Neural cell (in vitro differentiated cells): Measurements from ENCODE around the gene GIT2. TPM values are rescaled to one million over a fixed set of nuclear protein-coding genes. Genes with fewer than 3 reads are reported as not detected.

Experiments used
- H2AFZ ChIP-seq: fragments of 200-600, 300-800 bp; sonication (generic), shearing (Covaris generic); 2 replicates; pipeline ENCODE4 v1.6.0; 2014; ENCODE audit warnings: low read depth, mild to moderate bottlenecking, antibody characterized with exemption, low read length, moderate library complexity
- H3F3A ChIP-seq: fragments of 200-600 bp; shearing (Covaris generic); 2 replicates; pipeline ENCODE4 v1.6.1; 2016; ENCODE audit warnings: mild to moderate bottlenecking, moderate library complexity, mixed read lengths, antibody characterized with exemption, low read length; ENCODE audit not compliant: insufficient read depth, poor library complexity, severe bottlenecking
- H3K27ac ChIP-seq: fragments of 200-600, 300-800 bp; sonication (generic), shearing (Covaris generic); 2 replicates; pipeline ENCODE4 v1.5.1; 2014; ENCODE audit warnings: mild to moderate bottlenecking, low read length, moderate library complexity
- H3K27me3 ChIP-seq: fragments of 300-800, 200-600 bp; sonication (generic), shearing (Covaris generic); 2 replicates; pipeline ENCODE4 v1.6.0; 2014; ENCODE audit warnings: mild to moderate bottlenecking, low read depth, low read length, moderate library complexity; ENCODE audit not compliant: insufficient read depth
- H3K36me3 ChIP-seq: fragments of 300-800, 200-600 bp; sonication (generic), shearing (Covaris generic); 2 replicates; pipeline ENCODE4 v1.5.1; 2014; ENCODE audit warnings: mild to moderate bottlenecking, antibody characterized with exemption, low read length, moderate library complexity; ENCODE audit not compliant: insufficient read depth
- H3K4me2 ChIP-seq: fragments of 300-800, 200-600 bp; sonication (generic), shearing (Covaris generic); 2 replicates; pipeline ENCODE4 v1.6.0; 2014; ENCODE audit warnings: mild to moderate bottlenecking, low read length
- H3K4me3 ChIP-seq: fragments of 300-800, 200-600 bp; sonication (generic), shearing (Covaris generic); 2 replicates; pipeline ENCODE4 v1.5.1; 2014; ENCODE audit warnings: mild to moderate bottlenecking, low read length, moderate library complexity
- H3K79me2 ChIP-seq: fragments of 200-600 bp; shearing (Covaris generic); replicated peaks from 2 replicates; pipeline ENCODE4 v1.6.0; 2014; ENCODE audit warnings: mild to moderate bottlenecking, low read length, moderate library complexity; ENCODE audit not compliant: insufficient read depth
- H3K9ac ChIP-seq: fragments of 300-800, 200-600 bp; sonication (generic), shearing (Covaris generic); 2 replicates; pipeline ENCODE4 v1.6.1; 2016; ENCODE audit warnings: mild to moderate bottlenecking, low read length, mixed read lengths
- H3K9me2 ChIP-seq: fragments of 200-600 bp; shearing (Covaris generic); 2 replicates; pipeline ENCODE4 v1.6.1; 2016; ENCODE audit warnings: mild to moderate bottlenecking, low read length, mixed read lengths; ENCODE audit not compliant: insufficient read depth
- H3K9me3 ChIP-seq: fragments of 200-600, 300-800 bp; sonication (generic), shearing (Covaris generic); 2 replicates; pipeline ENCODE4 v1.6.1; 2016; ENCODE audit warnings: mild to moderate bottlenecking, mixed run types, low read length, moderate library complexity, mixed read lengths
- H4K20me1 ChIP-seq: fragments of 200-600 bp; shearing (Covaris generic); 2 replicates; pipeline ENCODE4 v1.6.1; 2016; ENCODE audit warnings: mild to moderate bottlenecking, mixed run types; ENCODE audit not compliant: insufficient read depth
- CTCF ChIP-seq: fragments of 450-650 bp; IDR thresholded peaks from 2 replicates; pipeline ENCODE4 v1.5.1; 2014; ENCODE audit warnings: antibody characterized with exemption, mild to moderate bottlenecking, moderate library complexity; ENCODE audit not compliant: poor library complexity, severe bottlenecking
- EP300 ChIP-seq: fragments of 450-650 bp; conservative IDR thresholded peaks from 2 replicates; pipeline ENCODE4 v1.6.1; 2014; ENCODE audit warnings: antibody characterized with exemption, mild to moderate bottlenecking, moderate library complexity; ENCODE audit not compliant: poor library complexity, severe bottlenecking
- EZH2 ChIP-seq: fragments of 200-600, 300-800 bp; shearing (Covaris generic), sonication (generic); IDR thresholded peaks from 2 replicates; pipeline ENCODE4 v1.6.1; 2014; ENCODE audit warnings: antibody characterized with exemption, low read length, borderline replicate concordance, mild to moderate bottlenecking; ENCODE audit not compliant: insufficient read depth, poor library complexity, severe bottlenecking
- MXI1 ChIP-seq: fragments of 450-650 bp; conservative IDR thresholded peaks from 2 replicates; pipeline ENCODE4 v1.6.1; 2014; ENCODE audit warnings: antibody characterized with exemption, mild to moderate bottlenecking; ENCODE audit not compliant: poor library complexity, severe bottlenecking
- POLR2AphosphoS5 ChIP-seq: IDR thresholded peaks from 2 replicates; pipeline ENCODE4 v1.6.1; 2012
- RAD21 ChIP-seq: fragments of 450-650 bp; conservative IDR thresholded peaks from 2 replicates; pipeline ENCODE4 v1.6.1; 2014; ENCODE audit warnings: antibody characterized with exemption, mild to moderate bottlenecking, moderate library complexity
- REST ChIP-seq: IDR thresholded peaks from 2 replicates; pipeline ENCODE4 v1.6.1; 2012; ENCODE audit warnings: borderline replicate concordance
- SMC3 ChIP-seq: fragments of 450-650 bp; conservative IDR thresholded peaks from 2 replicates; pipeline ENCODE4 v1.6.1; 2014; ENCODE audit warnings: antibody characterized with exemption, mild to moderate bottlenecking, moderate library complexity; ENCODE audit not compliant: poor library complexity
- TAF1 ChIP-seq: IDR thresholded peaks from 2 replicates; pipeline ENCODE4 v1.6.1; 2012; ENCODE audit warnings: low read depth
- polyA plus RNA-seq: library from polyadenylated mRNA; depleted of rRNA; stranded (reverse); fragments of >200 nt; gene quantifications from 2 replicates; pipeline ENCODE4 v1.2.3, GENCODE V29; 2014

GIT2 gene
- polyA plus RNA-seq, 1 donor from 2014 or later: 14.2 TPM

DNA sequence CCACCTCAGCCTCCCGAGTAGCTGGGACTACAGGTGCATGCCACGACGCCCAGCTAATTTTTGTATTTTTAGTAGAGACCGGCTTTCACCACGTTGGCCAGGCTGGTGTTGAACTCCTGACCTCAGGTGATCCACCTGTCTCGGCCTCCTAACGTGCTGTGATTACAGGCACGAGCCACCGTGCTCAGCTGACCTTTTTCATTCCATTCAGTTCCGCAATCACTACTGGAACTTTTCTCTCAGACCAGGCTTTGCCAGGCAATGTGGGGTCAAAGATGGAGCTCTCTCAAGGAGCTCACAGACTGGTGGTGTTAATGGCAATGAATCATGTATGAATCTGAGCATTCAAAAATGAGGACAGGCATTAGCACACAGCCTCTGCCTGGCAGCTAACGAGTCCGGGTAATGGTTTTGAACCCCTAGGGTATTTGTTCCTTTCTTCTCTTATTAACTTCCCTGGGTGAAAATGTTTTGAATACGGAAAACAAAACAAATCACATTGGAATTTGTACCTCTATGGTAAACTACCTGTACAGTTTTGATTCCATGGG is 105.5 kb downstream of the GIT2 start:
- H3K79me2 ChIP-seq: no peaks in the 10 kb centered on the region
- H3K36me3 ChIP-seq: no peaks in the 10 kb centered on the region
- TF ChIP-seq RAD21 (no peak), EZH2 (no peak), CTCF (no peak), MXI1 (no peak), TAF1 (no peak), POLR2AphosphoS5 (no peak), EP300 (no peak), SMC3 (no peak), REST (no peak)
- no peaks in the 10 kb centered on the region for H3K9me3 ChIP-seq
- no peaks in the 10 kb centered on the region for H4K20me1 ChIP-seq
- H3K27ac ChIP-seq: no peak overlapping the region
- no peak overlapping the region for H3K4me2 ChIP-seq
- H2AFZ ChIP-seq: no peak overlapping the region
- no peaks in the 10 kb centered on the region for H3K9me2 ChIP-seq
- no peak overlapping the region for H3K4me3 ChIP-seq
- H3K9ac ChIP-seq: no peak overlapping the region
- no peaks in the 10 kb centered on the region for H3K27me3 ChIP-seq
- no peaks in the 10 kb centered on the region for H3F3A ChIP-seq

GRCh38 chr12:109888179-109889020 is 107.8 kb downstream of the GIT2 start:
- TF ChIP-seq TAF1 (no peak), SMC3 (no peak), MXI1 (no peak), RAD21 (no peak), EP300 (no peak), EZH2 (no peak), CTCF (no peak), REST (no peak), POLR2AphosphoS5 (no peak)
- Histone ChIP-seq H3K9me3 (no peaks in the 10 kb centered on the region), H3K9ac (no peak overlapping the region), H3K79me2 (no peaks in the 10 kb centered on the region), H3K9me2 (no peaks in the 10 kb centered on the region), H3K27me3 (no peaks in the 10 kb centered on the region), H3K36me3 (no peaks in the 10 kb centered on the region), H3F3A (no peaks in the 10 kb centered on the region), H2AFZ (no peak overlapping the region), H3K4me3 (no peak overlapping the region), H3K4me2 (no peak overlapping the region), H4K20me1 (no peaks in the 10 kb centered on the region), H3K27ac (no peak overlapping the region)
